Left lobe of liver (tissue), 2 donors: ENCODE measurements around the gene PNKD. TPM values are rescaled to one million over a fixed set of nuclear protein-coding genes. Genes with fewer than 3 reads are reported as not detected.
"Not testable (repeated sequence)": the region's sequence is repeated elsewhere in the genome, so short reads cannot be mapped to it uniquely, and the experiment has no call there.

Source experiments
- ATAC-seq: fragments of 200-7000 bp; cut with Tn5 transposase; one replicate; pipeline ENCODE4 v1.9.1; 2020; ENCODE audit warnings: mild to moderate bottlenecking, moderate library complexity
- DNase-seq: peaks from one replicate; pipeline ENCODE4 v3.0.0-alpha.2; 2020; ENCODE audit warnings: low spot score
- total RNA-seq: library from RNA; stranded (reverse); gene quantifications from one replicate; pipeline ENCODE4 v1.2.1, GENCODE V29; 2021
- donor health status: DM: no; HTN: no; CAD: no; lungs with moderate emphysema.
- donor health status: DM: no; HTN: yes; CAD: no.

Gene PNKD
- total RNA-seq, 1 donor from 2014 or later, result 102 TPM

GRCh38 chr2:218314764-218315163 is 44.4 kb downstream of the PNKD start:
- not testable (repeated sequence) for DNase-seq, ATAC-seq

- ATAC-seq (no peak), DNase-seq (no peak)
Measured at GRCh38 chr2:218315397-218315796, 45.1 kb downstream of the PNKD start.

GRCh38 chr2:218317303-218317630 is 46.9 kb downstream of the PNKD start:
- no peak for ATAC-seq

GRCh38 chr2:218317835-218318234 is 47.5 kb downstream of the PNKD start:
- DNase-seq (no peak), ATAC-seq (no peak)

More at GRCh38 chr2:218317303-218317630, 46.9 kb downstream of the PNKD start:
- DNase-seq, result no peak

- no peak for ATAC-seq
Measured at GRCh38 chr2:218318241-218318640, 47.9 kb downstream of the PNKD start.

GRCh38 chr2:218319813-218320365 is 49.6 kb downstream of the PNKD start:
- no peak for ATAC-seq

More at GRCh38 chr2:218318241-218318640, 47.9 kb downstream of the PNKD start:
- DNase-seq, result no peak

GRCh38 chr2:218320704-218321336 is 50.5 kb downstream of the PNKD start:
- ATAC-seq (no peak), DNase-seq (no peak)

More at GRCh38 chr2:218319813-218320365, 49.6 kb downstream of the PNKD start:
- no peak for DNase-seq

GRCh38 chr2:218322768-218323525 is 52.6 kb downstream of the PNKD start:
- ATAC-seq, result peak; percentile 79

GRCh38 chr2:218323526-218324472 is 53.5 kb downstream of the PNKD start:
- peak; percentile 45 for ATAC-seq
- DNase-seq, result peak; percentile 81

More at GRCh38 chr2:218322768-218323525, 52.6 kb downstream of the PNKD start:
- DNase-seq, result peak; percentile 96

GRCh38 chr2:218325566-218326160 is 55.3 kb downstream of the PNKD start:
- no peak for ATAC-seq

GRCh38 chr2:218326315-218326714 is 56.0 kb downstream of the PNKD start:
- ATAC-seq (no peak), DNase-seq (no peak)

More at GRCh38 chr2:218325566-218326160, 55.3 kb downstream of the PNKD start:
- no peak for DNase-seq

- DNase-seq (no peak), ATAC-seq (no peak)
Measured at GRCh38 chr2:218327451-218328210, 57.3 kb downstream of the PNKD start.

GRCh38 chr2:218328294-218328693 is 58.0 kb downstream of the PNKD start:
- ATAC-seq (no peak), DNase-seq (no peak)

GRCh38 chr2:218329027-218329825 is 58.9 kb downstream of the PNKD start:
- ATAC-seq (no peak), DNase-seq (no peak)

- ATAC-seq, result no peak
Measured at GRCh38 chr2:218329826-218330593, 59.7 kb downstream of the PNKD start.

GRCh38 chr2:218331745-218332144 is 61.4 kb downstream of the PNKD start:
- ATAC-seq (peak; percentile 4), DNase-seq (no peak)

More at GRCh38 chr2:218329826-218330593, 59.7 kb downstream of the PNKD start:
- no peak for DNase-seq

- no peak for ATAC-seq
- no peak for DNase-seq
Measured at GRCh38 chr2:218332288-218332687, 62.0 kb downstream of the PNKD start.
